Activated CD4-positive, alpha-beta T cell treated with anti-CD3 and anti-CD28 coated beads, Interleukin-2, amount 10 ng/mL, durations not matched to agents 7 days and 5 days (primary cell): Measurements from ENCODE around the gene DYNLT4. TPM values are rescaled to one million over a fixed set of nuclear protein-coding genes. Genes with fewer than 3 reads are reported as not detected.
"Not testable (repeated sequence)": the region's sequence is repeated elsewhere in the genome, so short reads cannot be mapped to it uniquely, and the experiment has no call there.

ENCODE experiments used
- CTCF ChIA-PET: fragments of 350-600 bp; sonication (Branson Sonifier 250); formaldehyde crosslinking; loops from one replicate; lab custom pipeline; 2021; ENCODE audit warnings: antibody characterized with exemption; lab: Charles Lee
- POLR2A ChIA-PET: fragments of 350-600 bp; sonication (Branson Sonifier 250); formaldehyde crosslinking; loops from one replicate; lab custom pipeline; 2021; ENCODE audit warnings: antibody characterized with exemption; lab: Charles Lee
- DNase-seq: peaks from one replicate; pipeline ENCODE4 v3.0.0-alpha.2; 2020
- H3K27ac Mint-ChIP-seq: one replicate; pipeline ENCODE4 v1.8.0; 2021; ENCODE audit warnings: mild to moderate bottlenecking, moderate library complexity, mixed read lengths
- H3K27me3 Mint-ChIP-seq: one replicate; pipeline ENCODE4 v1.8.0; 2021; ENCODE audit warnings: mixed read lengths
- H3K36me3 Mint-ChIP-seq: one replicate; pipeline ENCODE4 v1.8.0; 2021; ENCODE audit warnings: low read depth, mixed read lengths
- H3K4me1 Mint-ChIP-seq: one replicate; pipeline ENCODE4 v1.8.0; 2021; ENCODE audit warnings: mixed read lengths
- H3K4me3 Mint-ChIP-seq: one replicate; pipeline ENCODE4 v1.8.0; 2021; ENCODE audit warnings: mild to moderate bottlenecking, moderate library complexity, mixed read lengths
- H3K9me3 Mint-ChIP-seq: one replicate; pipeline ENCODE4 v1.8.0; 2021; ENCODE audit warnings: mixed read lengths
- total RNA-seq, 2 experiments: library from RNA; stranded (reverse); gene quantifications; one replicate each; pipeline ENCODE4 v1.2.3, GENCODE V29; 2021

DYNLT4 gene
- total RNA-seq, 2 experiments from 2014 or later: 0.47 to 0.83 TPM

GRCh38 chr1:44815926-44816325, 8.8 kb upstream of the DYNLT4 start:
- H3K9me3 Mint-ChIP-seq, H3K4me3 Mint-ChIP-seq, H3K27me3 Mint-ChIP-seq, DNase-seq, POLR2A ChIA-PET, H3K27ac Mint-ChIP-seq: not testable (repeated sequence)
- H3K4me1 Mint-ChIP-seq: peaks cover 66% of the 10 kb centered on the region
- peaks cover 20% of the 10 kb centered on the region for H3K36me3 Mint-ChIP-seq
- CTCF ChIA-PET: interaction anchor here (0.7 to 1.1 kb wide), 3 partner anchors 16 to 242 kb away, joined by 3 read pairs; partner anchors contain the start of gene PLK3

DNA sequence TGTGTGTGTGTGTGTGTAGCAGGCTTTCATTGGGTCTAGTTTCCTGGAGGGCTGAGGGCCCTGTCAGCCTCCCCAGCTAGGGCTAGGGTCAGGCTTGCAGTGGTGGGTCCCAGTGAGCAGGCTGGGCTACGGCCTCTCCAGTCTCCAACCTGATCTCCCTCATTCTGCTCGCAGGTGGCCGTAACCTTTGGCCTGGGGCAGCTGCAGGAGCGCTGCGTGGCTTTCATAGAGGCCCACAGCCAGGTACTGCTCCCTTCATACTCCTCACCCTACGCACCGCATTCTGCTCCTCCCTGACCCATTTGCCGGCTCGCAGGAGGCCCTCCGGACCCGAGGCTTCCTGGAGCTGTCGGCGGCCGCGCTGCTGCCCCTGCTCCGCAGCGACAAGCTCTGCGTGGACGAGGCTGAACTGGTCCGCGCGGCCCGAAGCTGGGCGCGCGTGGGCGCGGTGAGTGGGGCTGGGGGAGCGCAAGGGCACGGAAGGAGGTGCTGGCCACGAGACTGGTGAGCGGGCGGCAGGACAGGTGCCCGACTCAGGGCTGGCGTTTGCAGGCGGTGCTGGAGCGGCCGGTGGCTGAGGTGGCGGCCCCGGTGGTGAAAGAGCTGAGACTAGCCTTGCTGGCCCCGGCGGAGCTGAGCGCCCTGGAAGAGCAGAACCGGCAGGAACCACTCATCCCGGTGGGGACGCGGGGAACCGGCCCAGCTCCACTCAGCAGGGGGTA, 5.8 kb upstream of the DYNLT4 start:
- peaks cover 71% of the 10 kb centered on the region for H3K4me1 Mint-ChIP-seq
- CTCF ChIA-PET: interaction anchor here (0.7 to 2.2 kb wide), 7 partner anchors 12 to 709 kb away, joined by 3 to 16 read pairs (median 5); partner anchors contain the start of genes PLK3, PRDX1 and RNU5D-1
- H3K9me3 Mint-ChIP-seq: no peaks in the 10 kb centered on the region
- DNase-seq: no peak
- H3K36me3 Mint-ChIP-seq: peaks cover 36% of the 10 kb centered on the region
- peak overlapping the region; percentile 85 for H3K4me3 Mint-ChIP-seq
- peak overlapping the region; percentile 76 for H3K27ac Mint-ChIP-seq
- no peaks in the 10 kb centered on the region for H3K27me3 Mint-ChIP-seq
- POLR2A ChIA-PET: interaction anchor here (0.6 kb wide), 1 partner anchor 34 kb away, joined by 3 read pairs; no protein-coding TSS in a partner anchor

DNA sequence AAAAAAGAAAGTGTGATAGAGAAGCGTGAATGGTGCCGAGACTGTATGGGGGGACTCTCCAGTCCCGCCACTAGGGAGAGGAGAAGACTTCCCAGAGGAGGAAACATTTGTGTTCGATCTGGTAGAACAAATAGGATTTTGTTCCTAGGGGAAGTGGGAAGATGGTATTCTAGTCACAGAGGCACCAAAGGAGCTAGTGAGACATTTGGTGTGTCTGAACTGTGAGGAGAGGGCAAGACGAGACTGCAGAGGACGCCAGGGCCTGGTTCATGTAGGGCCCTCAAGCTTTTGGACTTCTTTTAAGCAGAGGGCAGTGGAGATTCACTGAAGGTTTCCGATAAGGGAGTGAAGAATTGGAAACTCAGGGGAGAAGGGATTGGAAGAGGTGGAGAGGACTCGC, 4.1 kb upstream of the DYNLT4 start:
- Mint-ChIP-seq H3K4me3 (no peak overlapping the region), H3K27ac (peak overlapping the region; percentile 100), H3K4me1 (peaks cover 78% of the 10 kb centered on the region), H3K36me3 (peaks cover 50% of the 10 kb centered on the region), H3K9me3 (no peaks in the 10 kb centered on the region), H3K27me3 (no peaks in the 10 kb centered on the region)
- DNase-seq: no peak
- ChIA-PET POLR2A (interaction anchor here (0.7 to 4.4 kb wide), 2 partner anchors 8 to 89 kb away, joined by 7 to 31 read pairs; no protein-coding TSS in a partner anchor), CTCF (interaction anchor here (0.6 to 1.4 kb wide), 4 partner anchors 9 to 84 kb away, joined by 3 to 4 read pairs (median 3); partner anchors contain the start of gene PLK3)

DNA sequence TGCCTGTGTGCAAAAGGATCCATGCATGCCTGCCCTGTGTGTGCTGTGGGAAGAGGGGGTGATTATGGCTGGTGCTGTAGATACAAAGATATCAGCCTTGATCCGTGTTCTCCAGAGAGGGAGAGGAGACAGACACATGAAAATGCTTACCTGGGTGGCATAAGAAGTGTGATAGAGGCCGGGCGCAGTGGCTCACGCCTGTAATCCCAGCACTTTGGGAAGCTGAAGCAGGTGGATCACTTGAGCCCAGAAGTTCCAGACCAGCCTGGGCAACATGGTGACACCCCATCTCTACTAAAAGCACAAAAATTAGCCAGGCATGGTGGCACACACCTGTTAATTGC, 3.6 kb upstream of the DYNLT4 start:
- ChIA-PET CTCF (interaction anchor here (0.6 to 1.4 kb wide), 3 partner anchors 11 to 83 kb away, joined by 3 to 4 read pairs (median 3); partner anchors contain the start of gene PLK3), POLR2A (interaction anchor here (0.7 to 4.4 kb wide), 2 partner anchors 9 to 89 kb away, joined by 7 to 31 read pairs; no protein-coding TSS in a partner anchor)
- not testable (repeated sequence) for DNase-seq, H3K4me3 Mint-ChIP-seq, H3K27me3 Mint-ChIP-seq, H3K9me3 Mint-ChIP-seq
- Mint-ChIP-seq H3K4me1 (peaks cover 79% of the 10 kb centered on the region), H3K36me3 (peaks cover 50% of the 10 kb centered on the region), H3K27ac (peak overlapping the region; percentile 100)

DNA sequence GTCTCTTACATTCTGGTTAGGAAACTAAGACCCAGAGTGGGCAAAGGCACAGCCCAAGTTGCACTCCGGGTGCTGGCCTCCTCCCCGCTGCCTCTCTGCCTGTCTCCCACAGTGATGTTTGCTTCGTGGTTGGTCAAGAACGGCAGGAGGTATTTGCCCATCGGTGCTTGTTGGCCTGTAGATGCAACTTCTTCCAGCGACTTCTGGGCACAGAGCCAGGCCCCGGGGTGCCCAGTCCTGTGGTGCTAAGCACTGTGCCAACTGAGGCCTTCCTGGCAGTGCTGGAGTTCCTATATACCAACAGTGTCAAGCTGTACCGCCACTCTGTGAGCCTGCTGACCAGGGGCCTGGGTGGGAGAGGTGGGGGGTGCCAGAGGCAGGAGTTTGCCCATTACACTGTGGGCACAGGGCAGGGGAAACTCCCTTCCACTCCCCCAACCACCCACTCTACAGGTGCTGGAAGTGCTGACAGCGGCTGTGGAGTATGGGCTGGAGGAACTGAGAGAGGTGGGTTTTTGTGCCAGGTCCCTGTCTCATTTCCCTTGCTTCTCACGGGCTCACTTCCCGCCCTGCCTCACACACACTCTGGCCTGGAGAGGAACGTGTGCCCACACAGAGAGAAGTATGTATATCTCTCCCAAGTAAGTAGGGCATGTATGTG, 3.1 kb upstream of the DYNLT4 start:
- POLR2A ChIA-PET: interaction anchor here (0.7 to 4.4 kb wide), 6 partner anchors 9 to 113 kb away, joined by 3 to 40 read pairs (median 15); partner anchors contain the start of gene PLK3
- Mint-ChIP-seq H3K27me3 (no peaks in the 10 kb centered on the region), H3K36me3 (peaks cover 51% of the 10 kb centered on the region), H3K27ac (peak overlapping the region; percentile 100), H3K4me3 (peak overlapping the region; percentile 71), H3K9me3 (no peaks in the 10 kb centered on the region), H3K4me1 (peaks cover 82% of the 10 kb centered on the region)
- no peak for DNase-seq
- CTCF ChIA-PET: interaction anchor here (0.6 to 2.7 kb wide), 9 partner anchors 8 to 83 kb away, joined by 3 to 33 read pairs (median 6); partner anchors contain the start of genes PLK3 and RNU5D-1

DNA sequence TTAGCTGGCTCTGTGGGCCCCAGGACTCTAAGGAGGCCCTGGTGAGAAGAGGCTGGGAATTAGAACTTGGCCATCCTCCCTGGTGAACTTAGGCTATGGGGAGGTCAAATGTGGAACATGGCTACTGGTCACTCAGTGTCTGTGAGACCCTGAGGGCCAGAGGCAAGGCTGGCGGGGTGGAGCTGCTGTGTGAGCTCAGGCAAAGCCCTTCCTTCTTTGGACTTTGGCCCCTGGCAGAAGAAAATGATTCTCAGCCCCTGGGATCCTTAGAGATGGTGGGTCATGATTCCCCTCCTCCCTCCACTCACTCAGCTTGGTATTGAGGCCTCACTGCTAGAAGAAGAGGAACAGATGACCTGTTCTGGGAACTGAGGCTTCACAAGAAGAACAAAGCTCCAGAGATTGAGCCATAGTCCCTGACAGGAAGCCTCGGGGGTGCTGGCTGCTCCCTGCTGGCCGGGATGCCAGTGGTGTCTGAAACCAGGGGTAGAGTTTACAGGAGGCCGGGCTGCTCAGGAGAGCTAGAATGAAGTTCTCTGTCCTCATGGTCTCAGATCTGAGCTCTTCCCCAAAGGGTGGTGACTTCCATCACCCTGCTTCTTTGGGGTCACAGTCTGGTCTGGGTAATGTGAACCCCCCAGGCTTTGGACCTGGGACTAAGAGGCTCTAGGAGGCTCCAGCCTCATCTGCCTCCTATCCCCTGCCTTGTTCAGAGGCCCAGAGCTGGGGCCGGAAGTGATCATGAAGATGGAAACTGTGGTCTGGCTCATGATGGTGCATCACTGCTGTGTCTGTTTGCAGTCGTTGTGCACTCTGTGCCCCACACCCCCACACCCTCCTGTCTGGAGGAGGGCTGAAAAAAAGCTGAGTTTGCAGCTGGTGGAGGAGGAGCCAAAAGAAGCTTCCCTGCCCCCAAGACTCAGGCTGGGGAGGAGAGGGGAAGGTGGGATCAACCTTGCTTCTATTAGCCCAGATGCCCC, 2.1 kb upstream of the DYNLT4 start:
- DNase-seq: peak; percentile 94
- ChIA-PET CTCF (interaction anchor here (0.8 to 2.7 kb wide), 13 partner anchors 9 to 494 kb away, joined by 3 to 33 read pairs (median 6); partner anchors contain the start of genes BEST4, PLK3 and RNU5D-1), POLR2A (interaction anchor here (1.1 to 4.4 kb wide), 5 partner anchors 9 to 112 kb away, joined by 3 to 40 read pairs (median 22); partner anchors contain the start of gene PLK3)
- Mint-ChIP-seq H3K27me3 (no peaks in the 10 kb centered on the region), H3K4me1 (peaks cover 79% of the 10 kb centered on the region), H3K36me3 (peaks cover 55% of the 10 kb centered on the region), H3K27ac (peak overlapping the region; percentile 100), H3K4me3 (peak overlapping the region; percentile 71), H3K9me3 (no peaks in the 10 kb centered on the region)

GRCh38 chr1:44808063-44808937, 1.1 kb upstream of the DYNLT4 start, which contains the start of gene BTBD19:
TSS of gene BTBD19 (plus strand) at chr1:44808523. CDS start at chr1:44808821, 298 bp downstream.
- Mint-ChIP-seq H3K4me1 (peaks cover 80% of the 10 kb centered on the region), H3K4me3 (peak within 1 kb of the TSS; percentile 71), H3K27me3 (no peaks in the 10 kb centered on the region), H3K9me3 (no peaks in the 10 kb centered on the region), H3K27ac (peak within 1 kb of the TSS; percentile 100), H3K36me3 (peaks cover 60% of the 10 kb centered on the region)
- ChIA-PET POLR2A (interaction anchor here (1.5 to 4.4 kb wide), 4 partner anchors 8 to 86 kb away, joined by 8 to 40 read pairs (median 26); partner anchors contain the start of gene PLK3), CTCF (interaction anchor here (0.6 to 2.7 kb wide), 13 partner anchors 9 to 495 kb away, joined by 3 to 33 read pairs (median 5); partner anchors contain the start of genes BEST4 and PLK3)
- DNase-seq: no peak

DNA sequence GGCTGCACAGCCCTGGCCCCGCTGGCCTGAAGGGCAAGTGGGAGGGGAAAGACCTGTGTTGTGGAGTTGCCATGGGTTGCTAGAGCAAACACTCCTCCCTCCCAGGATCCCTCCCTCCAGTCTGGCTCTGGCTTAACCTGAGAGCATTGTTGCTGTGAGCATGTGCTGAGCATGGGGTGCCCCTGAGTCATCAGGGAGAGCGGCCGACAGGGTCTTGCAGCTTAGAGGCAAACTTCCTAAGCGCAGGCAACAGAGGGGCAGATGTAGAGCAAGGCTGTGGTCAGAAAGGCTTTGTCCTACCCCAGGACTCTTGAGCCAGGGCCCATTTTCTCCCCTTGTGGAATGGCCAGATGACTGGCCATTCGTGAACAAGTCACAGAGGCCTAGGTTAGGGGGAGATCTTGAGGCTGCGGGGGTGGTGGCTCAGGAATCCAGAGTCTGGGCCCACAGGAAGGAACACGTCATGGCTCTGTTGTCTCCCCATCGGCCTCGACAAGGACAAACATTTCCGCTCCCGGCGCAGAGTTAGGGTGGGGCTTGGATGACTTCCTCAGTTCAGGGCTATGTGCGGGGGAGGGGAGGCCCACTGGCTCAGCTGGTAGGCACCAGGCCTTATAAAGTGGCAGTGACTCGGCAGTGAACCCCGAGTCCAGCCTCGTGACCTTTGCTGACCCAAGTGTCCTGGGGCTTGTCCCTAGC, 362 bp upstream of the DYNLT4 start:
- Mint-ChIP-seq H3K36me3 (peaks cover 68% of the 10 kb centered on the region), H3K4me1 (peaks cover 86% of the 10 kb centered on the region), H3K27ac (peak overlapping the region; percentile 100), H3K9me3 (no peaks in the 10 kb centered on the region), H3K27me3 (no peaks in the 10 kb centered on the region), H3K4me3 (peak overlapping the region; percentile 71)
- CTCF ChIA-PET: interaction anchor here (0.6 to 2.7 kb wide), 9 partner anchors 8 to 244 kb away, joined by 3 to 33 read pairs (median 5); partner anchors contain the start of genes BEST4 and PLK3
- DNase-seq: peak; percentile 95
- POLR2A ChIA-PET: interaction anchor here (3.3 to 4.4 kb wide), 2 partner anchors 12 to 85 kb away, joined by 31 to 40 read pairs; no protein-coding TSS in a partner anchor

GRCh38 chr1:44806025-44806703, 987 bp downstream of the DYNLT4 start:
- Mint-ChIP-seq H3K27ac (peak overlapping the region; percentile 100), H3K27me3 (no peaks in the 10 kb centered on the region), H3K36me3 (peaks cover 70% of the 10 kb centered on the region), H3K4me3 (no peak overlapping the region), H3K9me3 (no peaks in the 10 kb centered on the region), H3K4me1 (peaks cover 81% of the 10 kb centered on the region)
- DNase-seq: no peak
- ChIA-PET CTCF (interaction anchor here (1.3 to 2.2 kb wide), 2 partner anchors 12 to 31 kb away, joined by 4 to 5 read pairs; partner anchors contain the start of gene RPS8), POLR2A (no interaction called here)
